Measurements from ENCODE around the gene CABP4.
A peak's percentile ranks its signal among the peaks of the same experiment; 100 is the strongest.

GRCh38 chr11:67437082-67437808 is 17.9 kb upstream of the CABP4 start, which contains the start of gene PTPRCAP:
- no peak for TF ChIP-seq POLR2A (IDR thresholded peaks at IDR 0.05)
- no peak for TF ChIP-seq CTCF (IDR thresholded peaks at IDR 0.05)
- peak in 1 of 3 donors; percentile 3 for TF ChIP-seq POLR2AphosphoS5 (IDR thresholded peaks at IDR 0.05)
- TF ChIP-seq EP300 (IDR thresholded peaks at IDR 0.05): no peak
